ENCODE measurements around the gene FANCG. TPM values are rescaled to one million over a fixed set of nuclear protein-coding genes. Genes with fewer than 3 reads are reported as not detected.

FANCG gene
- total and polyA plus RNA-seq, 2 of the 8 experiments (the other 6 are each of a cell fraction or from before 2014, with no cell fraction given), result 66.6 to 87.1 TPM

DNA sequence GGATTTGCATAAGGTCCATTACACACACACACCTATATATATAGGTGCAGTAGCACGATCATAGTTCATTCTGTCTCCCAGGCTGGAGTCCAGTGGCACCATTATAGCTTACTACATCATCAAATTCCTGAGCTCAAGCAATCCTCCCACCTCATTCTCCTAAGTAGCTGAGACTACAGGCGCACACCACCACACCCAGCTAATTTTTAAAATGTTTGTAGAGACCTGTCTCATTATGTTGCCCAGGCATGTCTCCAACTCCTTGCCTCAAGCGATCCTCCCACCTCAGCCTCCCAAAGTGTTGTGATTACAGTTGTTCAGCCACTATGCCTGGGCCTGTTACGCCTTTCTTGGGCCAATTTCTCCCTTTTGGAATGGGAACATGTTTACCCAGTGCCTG, 50.5 kb downstream of the FANCG start:
- H3K18ac ChIP-seq (ENCODE audit: extremely low read depth, low read length), result no peak overlapping the region
- H2BK5ac ChIP-seq (ENCODE audit: low read depth, low read length), result no peak overlapping the region
- H3K9me3 ChIP-seq (ENCODE audit: insufficient read depth in 2 of 2, low read depth in 1 of 2, low read length in 1 of 2), result peaks cover 15 to 16% of the 10 kb centered on the region in 2 experiments; a peak in 3 of 4 replicates
- no peak overlapping the region for H4K91ac ChIP-seq (replicated peaks; ENCODE audit: insufficient read length, low read length)
- no peaks in the 10 kb centered on the region for H3K23me2 ChIP-seq (ENCODE audit: low read depth, low read length)
- H2BK120ac ChIP-seq (replicated peaks; ENCODE audit: low read depth, low read length), result no peak overlapping the region
- no peaks in the 10 kb centered on the region for H3K36me3 ChIP-seq (ENCODE audit: control insufficient read depth in 2 of 4, insufficient read depth in 4 of 4, low read length in 3 of 4)
- DNase-seq (ENCODE audit: low read depth in 1 of 2, low spot score in 2 of 2), result no peak
- 0 out of 2 replicates have a peak overlapping the region, but pooled peaks have one; percentile 82 for H2AK5ac ChIP-seq (ENCODE audit: low read depth, low read length)
- no peak overlapping the region for H3K4me3 ChIP-seq (ENCODE audit: extremely low read depth in 1 of 4, insufficient read depth in 2 of 4, low read depth in 3 of 4, low read length in 4 of 4)
- no peak overlapping the region for H4K5ac ChIP-seq (ENCODE audit: insufficient read length, low read depth, low read length)
- no peak overlapping the region for H3K4me2 ChIP-seq (ENCODE audit: insufficient read depth in 1 of 2, low read depth in 2 of 2, low read length in 2 of 2)
- 68% methylated on average over 4 of the region's 4 CpGs; no CpG with 5 or more reads in 1 of the 2 experiments for WGBS, 2 experiments (ENCODE audit: extremely low coverage in 1 of 2, insufficient coverage in 1 of 2, insufficient read length in 1 of 2, insufficient replicate concordance in 2 of 2, low coverage in 1 of 2, low lambda C conversion rate in 2 of 2, missing lambda C conversion rate in 1 of 2)
- no peak for FAIRE-seq
- peaks cover 0 to 10% (median 3%) of the 10 kb centered on the region in 4 experiments; a peak in 3 of 7 replicates for H3K4me1 ChIP-seq (replicated peaks in 1 of 4; ENCODE audit: control insufficient read depth in 3 of 4, insufficient read depth in 4 of 4, low read length in 3 of 4)
- H3K14ac ChIP-seq (ENCODE audit: insufficient read length), result no peak overlapping the region
- no peaks in the 10 kb centered on the region for H3K27me3 ChIP-seq (replicated peaks in 1 of 4; ENCODE audit: control insufficient read depth in 3 of 4, extremely low read depth in 1 of 4, insufficient read depth in 3 of 4, low read length in 3 of 4)
- H2AFZ ChIP-seq (ENCODE audit: low read length), result no peak overlapping the region
- no peak overlapping the region for H3K23ac ChIP-seq (ENCODE audit: insufficient read length)
- H2BK15ac ChIP-seq (ENCODE audit: low read length), result no peak overlapping the region
- CTCF ChIA-PET (ENCODE audit: partially characterized antibody), result interaction anchor here (1.2 to 3.0 kb wide), 4 partner anchors 10 to 45 kb away, joined by 4 to 14 read pairs (median 4); no protein-coding TSS in a partner anchor
- POLR2A ChIA-PET (ENCODE audit: partially characterized antibody), result interaction anchor here (1.1 to 2.1 kb wide), 3 partner anchors 39 to 51 kb away, joined by 3 to 5 read pairs (median 5); partner anchors contain the start of genes DNAJB5, FANCG and VCP
- no peaks in the 10 kb centered on the region for H3K79me1 ChIP-seq (ENCODE audit: low read depth, low read length)
- H3K79me2 ChIP-seq (ENCODE audit: control insufficient read depth in 1 of 2, insufficient read depth in 2 of 2, low read length in 2 of 2), result no peaks in the 10 kb centered on the region
- H2BK12ac ChIP-seq (ENCODE audit: low read depth, low read length), result no peak overlapping the region
- no peak overlapping the region for H3K9ac ChIP-seq (replicated peaks in 1 of 4; ENCODE audit: extremely low read depth in 1 of 4, low read depth in 3 of 4, low read length in 3 of 4)
- no peak overlapping the region for H4K8ac ChIP-seq (ENCODE audit: extremely low read depth, insufficient read depth, low read length)
- no peak overlapping the region for H3K4ac ChIP-seq (replicated peaks; ENCODE audit: insufficient read length, low read depth, low read length)
- no peak overlapping the region for H2BK20ac ChIP-seq (ENCODE audit: low read length)
- H3K27ac ChIP-seq (ENCODE audit: low read depth, low read length), result no peak overlapping the region
- no peaks in the 10 kb centered on the region for H4K20me1 ChIP-seq (replicated peaks in 1 of 2; ENCODE audit: control insufficient read depth in 1 of 2, insufficient read depth in 2 of 2, low read length in 2 of 2)
- no peak overlapping the region for H3K56ac ChIP-seq (replicated peaks; ENCODE audit: insufficient read length, low read depth, low read length)
- no peak for TF ChIP-seq MAFK (IDR thresholded peaks at IDR 0.05; ENCODE audit: low read depth, low read length)

Measured in H1 (cell line).